ENCODE measurements around the gene CGREF1.

DNA sequence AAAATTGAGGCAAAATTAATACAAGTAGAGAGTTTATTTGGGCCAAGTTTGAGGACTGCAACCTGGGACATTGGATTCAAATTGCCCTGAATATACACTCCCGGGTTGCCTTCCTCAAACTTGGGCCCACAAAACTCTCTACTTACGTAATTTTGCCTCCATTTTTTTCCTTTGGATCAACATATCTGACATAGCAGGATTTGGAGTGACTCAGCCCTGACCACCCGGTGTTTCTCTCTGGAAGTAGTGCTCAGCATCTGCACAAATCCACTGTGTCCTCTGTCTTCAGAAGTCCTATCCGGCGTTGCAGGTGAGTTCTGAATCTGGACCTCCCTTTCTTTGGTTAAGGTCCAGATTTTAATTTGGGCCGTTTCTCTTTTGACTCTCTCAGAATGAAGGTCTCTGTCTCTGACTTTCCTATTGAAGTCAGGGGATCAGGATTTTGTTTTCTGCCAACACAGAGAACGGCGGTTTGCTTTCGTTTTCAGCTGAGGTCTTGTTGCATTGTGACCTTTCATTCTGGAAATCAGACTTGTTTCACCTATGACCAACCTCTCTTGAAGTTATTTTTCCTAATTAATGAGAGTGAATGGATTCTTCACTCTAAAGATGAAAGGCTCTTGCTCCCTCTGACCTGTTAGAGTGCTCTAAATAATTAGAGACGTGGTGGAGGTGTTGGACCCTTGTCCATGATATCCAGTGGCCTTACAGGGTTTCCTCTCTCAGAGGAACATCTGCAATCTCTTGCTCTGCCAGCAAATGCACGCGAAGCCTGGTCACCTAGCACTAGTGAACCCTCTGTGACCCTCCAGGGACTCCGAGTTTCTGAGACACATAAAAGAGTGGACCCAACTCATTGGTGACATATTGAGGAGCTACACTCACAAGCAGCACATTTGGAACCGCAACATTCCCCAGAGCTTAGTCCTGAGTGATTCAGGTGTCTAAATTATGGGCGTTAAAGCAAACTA, 43.5 kb upstream of the CGREF1 start:
- TF ChIP-seq CTCF (IDR thresholded peaks at IDR 0.05) (no peak), EP300 (IDR thresholded peaks at IDR 0.05) (no peak), POLR2AphosphoS5 (IDR thresholded peaks at IDR 0.05) (no peak)

Measured in sigmoid colon (tissue), 4 donors.